Stimulated activated CD8-positive, alpha-beta memory T cell treated with anti-CD3 and anti-CD28 coated beads, Interleukin-7, amount 100 ng/mL, for 4 hours (primary cell): ENCODE measurements around the gene DDX49.
A peak's percentile ranks its signal among the peaks of the same experiment; 100 is the strongest.

Experiments
- DNase-seq, 2 donors: peaks; one replicate each; pipeline ENCODE4 v3.0.0-alpha.2; 2020; ENCODE audit warnings: low read depth in 2 of 2

The DDX49 gene

GRCh38 chr19:18919086-18919899, at the start of gene DDX49, which contains the start of gene COPE:
Gene DDX49, plus strand, starts transcription at chr19:18919715. Its CDS starts 27 bp downstream, at chr19:18919742.
Gene COPE, minus strand, starts transcription at chr19:18919387. Its CDS starts 39 bp downstream, at chr19:18919348.
- peak; percentile 97 to 98 for DNase-seq

- DNase-seq, result no peak
Measured at GRCh38 chr19:18869781-18870530, 49.6 kb upstream of the DDX49 start.

- no peak for DNase-seq
Measured at GRCh38 chr19:18870531-18871172, 48.9 kb upstream of the DDX49 start.

- DNase-seq, result no peak
Measured at GRCh38 chr19:18871543-18871942, 48.0 kb upstream of the DDX49 start.

GRCh38 chr19:18875726-18876125, 43.8 kb upstream of the DDX49 start:
- no peak for DNase-seq

- DNase-seq, result no peak
Measured at GRCh38 chr19:18876865-18877264, 42.6 kb upstream of the DDX49 start.

GRCh38 chr19:18878058-18878797, 41.3 kb upstream of the DDX49 start:
- no peak for DNase-seq

GRCh38 chr19:18878858-18879578, 40.5 kb upstream of the DDX49 start:
- no peak for DNase-seq

- DNase-seq, result no peak
Measured at GRCh38 chr19:18879579-18880373, 39.7 kb upstream of the DDX49 start.

- DNase-seq, result no peak
Measured at GRCh38 chr19:18881491-18881890, 38.0 kb upstream of the DDX49 start.

- no peak for DNase-seq
Measured at GRCh38 chr19:18883526-18884304, 35.8 kb upstream of the DDX49 start.

GRCh38 chr19:18886972-18887371, 32.5 kb upstream of the DDX49 start:
- no peak for DNase-seq

- no peak for DNase-seq
Measured at GRCh38 chr19:18889949-18890745, 29.4 kb upstream of the DDX49 start.

- DNase-seq, result no peak
Measured at GRCh38 chr19:18893587-18894253, 25.8 kb upstream of the DDX49 start.

- DNase-seq, result no peak
Measured at GRCh38 chr19:18894254-18895037, 25.1 kb upstream of the DDX49 start.

GRCh38 chr19:18895038-18895823, 24.3 kb upstream of the DDX49 start:
- no peak for DNase-seq
